ENCODE data around the gene TMEM201.

The TMEM201 gene

GRCh38 chr1:9652379-9653209 lies 63.9 kb downstream of the TMEM201 start:
- Histone ChIP-seq H3K36me3 (ENCODE audit: insufficient read depth, insufficient read length, low read length) (no peaks in the 10 kb centered on the region), H3K9ac (ENCODE audit: insufficient read length, low read depth) (no peak overlapping the region), H3K4me3 (ENCODE audit: insufficient read length, low read depth) (peak overlapping the region; percentile 46), H3K4me1 (ENCODE audit: insufficient read depth, insufficient read length) (no peaks in the 10 kb centered on the region), H3K9me3 (ENCODE audit: insufficient read depth, low read length) (no peaks in the 10 kb centered on the region), H3K27me3 (ENCODE audit: insufficient read depth, insufficient read length) (peaks cover 39% of the 10 kb centered on the region)
- no peak for TF ChIP-seq SUZ12 (IDR thresholded peaks at IDR 0.05; ENCODE audit: extremely low read depth, insufficient read depth, insufficient read length)
- TF ChIP-seq ZNF274 (IDR thresholded peaks at IDR 0.05; ENCODE audit: low read depth, low read length), result no peak
- no peak for TF ChIP-seq YY1 (IDR thresholded peaks at IDR 0.05; ENCODE audit: insufficient read depth, insufficient read length)
- no peak for DNase-seq (ENCODE audit: low read depth, low spot score)

GRCh38 chr1:9653210-9653490 lies 64.4 kb downstream of the TMEM201 start:
- H3K9me3 ChIP-seq (ENCODE audit: insufficient read depth, low read length), result no peaks in the 10 kb centered on the region
- H3K9ac ChIP-seq (ENCODE audit: insufficient read length, low read depth), result no peak overlapping the region
- no peaks in the 10 kb centered on the region for H3K4me1 ChIP-seq (ENCODE audit: insufficient read depth, insufficient read length)
- TF ChIP-seq ZNF274 (IDR thresholded peaks at IDR 0.05; ENCODE audit: low read depth, low read length), result no peak
- TF ChIP-seq SUZ12 (IDR thresholded peaks at IDR 0.05; ENCODE audit: extremely low read depth, insufficient read depth, insufficient read length), result no peak
- TF ChIP-seq YY1 (IDR thresholded peaks at IDR 0.05; ENCODE audit: insufficient read depth, insufficient read length), result no peak
- peaks cover 39% of the 10 kb centered on the region for H3K27me3 ChIP-seq (ENCODE audit: insufficient read depth, insufficient read length)
- H3K4me3 ChIP-seq (ENCODE audit: insufficient read length, low read depth), result no peak overlapping the region
- H3K36me3 ChIP-seq (ENCODE audit: insufficient read depth, insufficient read length, low read length), result no peaks in the 10 kb centered on the region
- DNase-seq (ENCODE audit: low read depth, low spot score), result no peak

- no peak overlapping the region for H3K4me3 ChIP-seq (ENCODE audit: insufficient read length, low read depth)
- H3K9me3 ChIP-seq (ENCODE audit: insufficient read depth, low read length), result no peaks in the 10 kb centered on the region
- no peaks in the 10 kb centered on the region for H3K4me1 ChIP-seq (ENCODE audit: insufficient read depth, insufficient read length)
- no peaks in the 10 kb centered on the region for H3K36me3 ChIP-seq (ENCODE audit: insufficient read depth, insufficient read length, low read length)
- H3K27me3 ChIP-seq (ENCODE audit: insufficient read depth, insufficient read length), result peaks cover 39% of the 10 kb centered on the region
- no peak for DNase-seq (ENCODE audit: low read depth, low spot score)
- TF ChIP-seq SUZ12 (IDR thresholded peaks at IDR 0.05; ENCODE audit: extremely low read depth, insufficient read depth, insufficient read length), result no peak
- no peak for TF ChIP-seq ZNF274 (IDR thresholded peaks at IDR 0.05; ENCODE audit: low read depth, low read length)
- TF ChIP-seq YY1 (IDR thresholded peaks at IDR 0.05; ENCODE audit: insufficient read depth, insufficient read length), result no peak
- H3K9ac ChIP-seq (ENCODE audit: insufficient read length, low read depth), result no peak overlapping the region
These were observed 64.9 kb downstream of the TMEM201 start for GRCh38 chr1:9653491-9654050.

- DNase-seq (ENCODE audit: low read depth, low spot score), result no peak
- Histone ChIP-seq H3K9ac (ENCODE audit: insufficient read length, low read depth) (no peak overlapping the region), H3K27me3 (ENCODE audit: insufficient read depth, insufficient read length) (peaks cover 39% of the 10 kb centered on the region), H3K9me3 (ENCODE audit: insufficient read depth, low read length) (no peaks in the 10 kb centered on the region), H3K36me3 (ENCODE audit: insufficient read depth, insufficient read length, low read length) (no peaks in the 10 kb centered on the region), H3K4me3 (ENCODE audit: insufficient read length, low read depth) (no peak overlapping the region), H3K4me1 (ENCODE audit: insufficient read depth, insufficient read length) (no peaks in the 10 kb centered on the region)
- TF ChIP-seq YY1 (IDR thresholded peaks at IDR 0.05; ENCODE audit: insufficient read depth, insufficient read length) (no peak), SUZ12 (IDR thresholded peaks at IDR 0.05; ENCODE audit: extremely low read depth, insufficient read depth, insufficient read length) (no peak), ZNF274 (IDR thresholded peaks at IDR 0.05; ENCODE audit: low read depth, low read length) (no peak)
These were observed 65.5 kb downstream of the TMEM201 start for GRCh38 chr1:9654051-9654833.

GRCh38 chr1:9654834-9655723 lies 66.4 kb downstream of the TMEM201 start:
- no peak overlapping the region for H3K9ac ChIP-seq (ENCODE audit: insufficient read length, low read depth)
- DNase-seq (ENCODE audit: low read depth, low spot score), result no peak

GRCh38 chr1:9655836-9656235 lies 67.1 kb downstream of the TMEM201 start:
- no peak for DNase-seq (ENCODE audit: low read depth, low spot score)
- Histone ChIP-seq H3K4me3 (ENCODE audit: insufficient read length, low read depth) (no peak overlapping the region), H3K9ac (ENCODE audit: insufficient read length, low read depth) (no peak overlapping the region), H3K36me3 (ENCODE audit: insufficient read depth, insufficient read length, low read length) (no peaks in the 10 kb centered on the region), H3K9me3 (ENCODE audit: insufficient read depth, low read length) (no peaks in the 10 kb centered on the region), H3K4me1 (ENCODE audit: insufficient read depth, insufficient read length) (no peaks in the 10 kb centered on the region), H3K27me3 (ENCODE audit: insufficient read depth, insufficient read length) (peaks cover 34% of the 10 kb centered on the region)
- TF ChIP-seq ZNF274 (IDR thresholded peaks at IDR 0.05; ENCODE audit: low read depth, low read length), result no peak
- no peak for TF ChIP-seq YY1 (IDR thresholded peaks at IDR 0.05; ENCODE audit: insufficient read depth, insufficient read length)
- TF ChIP-seq SUZ12 (IDR thresholded peaks at IDR 0.05; ENCODE audit: extremely low read depth, insufficient read depth, insufficient read length), result no peak

More at GRCh38 chr1:9654834-9655723, 66.4 kb downstream of the TMEM201 start:
- H3K36me3 ChIP-seq (ENCODE audit: insufficient read depth, insufficient read length, low read length), result no peaks in the 10 kb centered on the region
- no peak overlapping the region for H3K4me3 ChIP-seq (ENCODE audit: insufficient read length, low read depth)
- TF ChIP-seq SUZ12 (IDR thresholded peaks at IDR 0.05; ENCODE audit: extremely low read depth, insufficient read depth, insufficient read length), result no peak
- no peak for TF ChIP-seq YY1 (IDR thresholded peaks at IDR 0.05; ENCODE audit: insufficient read depth, insufficient read length)
- no peak for TF ChIP-seq ZNF274 (IDR thresholded peaks at IDR 0.05; ENCODE audit: low read depth, low read length)
- H3K4me1 ChIP-seq (ENCODE audit: insufficient read depth, insufficient read length), result no peaks in the 10 kb centered on the region
- H3K27me3 ChIP-seq (ENCODE audit: insufficient read depth, insufficient read length), result peaks cover 39% of the 10 kb centered on the region
- no peaks in the 10 kb centered on the region for H3K9me3 ChIP-seq (ENCODE audit: insufficient read depth, low read length)

All from NT2/D1 (cell line).